WTC11 (cell line): ENCODE results near the gene OR1M1. TPM values are rescaled to one million over a fixed set of nuclear protein-coding genes. Genes with fewer than 3 reads are reported as not detected.

ENCODE experiments used
- ATAC-seq: fragments of 200-7000 bp; cut with Tn5 transposase; 2 replicates; pipeline ENCODE4 v1.10.0; 2021; ENCODE audit warnings: mild to moderate bottlenecking, moderate library complexity
- CTCF ChIA-PET: fragments of 300-600 bp; sonication (Branson Sonifier 250); formaldehyde crosslinking; loops from one replicate; lab custom pipeline; 2021; ENCODE audit warnings: antibody characterized with exemption; lab: Charles Lee
- POLR2A ChIA-PET: fragments of 350-600 bp; sonication (Branson Sonifier 250); formaldehyde crosslinking; loops from one replicate; lab custom pipeline; 2021; ENCODE audit warnings: antibody characterized with exemption; lab: Charles Lee
- DNase-seq: peaks from one replicate; pipeline ENCODE4 v3.0.0; 2021; ENCODE audit warnings: low spot score
- H3K27ac Mint-ChIP-seq: 2 replicates; pipeline ENCODE4 v1.8.0; 2021; ENCODE audit warnings: mixed read lengths
- H3K27me3 Mint-ChIP-seq: 2 replicates; pipeline ENCODE4 v1.8.0; 2021; ENCODE audit warnings: low read depth, mild to moderate bottlenecking, moderate library complexity, mixed read lengths
- H3K36me3 Mint-ChIP-seq: 2 replicates; pipeline ENCODE4 v1.8.0; 2021; ENCODE audit warnings: mixed read lengths
- H3K4me1 Mint-ChIP-seq: 2 replicates; pipeline ENCODE4 v1.8.0; 2022; ENCODE audit warnings: mixed read lengths
- H3K4me3 Mint-ChIP-seq: 2 replicates; pipeline ENCODE4 v1.8.0; 2021; ENCODE audit warnings: mild to moderate bottlenecking, moderate library complexity, mixed read lengths
- H3K9me3 Mint-ChIP-seq: 2 replicates; pipeline ENCODE4 v1.8.0; 2021; ENCODE audit warnings: mixed read lengths
- AFF4 ChIP-seq: sonication (generic); formaldehyde crosslinking; IDR thresholded peaks from 2 replicates; pipeline ENCODE4 v1.8.1; 2023; ENCODE audit warnings: mild to moderate bottlenecking, missing genetic modification reagents, borderline replicate concordance
- ARID4B ChIP-seq: sonication (generic); formaldehyde crosslinking; IDR thresholded peaks from 2 replicates; pipeline ENCODE4 v1.8.0; 2023; ENCODE audit warnings: missing genetic modification reagents, mild to moderate bottlenecking, borderline replicate concordance
- ATF1 ChIP-seq: sonication (generic); formaldehyde crosslinking; IDR thresholded peaks from 2 replicates; pipeline ENCODE4 v1.8.1; 2023; ENCODE audit warnings: mild to moderate bottlenecking, moderate library complexity, missing genetic modification reagents
- CBFB ChIP-seq: sonication (generic); formaldehyde crosslinking; IDR thresholded peaks from 2 replicates; pipeline ENCODE4 v1.8.1; 2022; ENCODE audit warnings: mild to moderate bottlenecking, low read depth, missing genetic modification reagents
- FOXJ3 ChIP-seq: sonication (generic); formaldehyde crosslinking; IDR thresholded peaks from 2 replicates; pipeline ENCODE4 v1.9.0; 2021; ENCODE audit warnings: missing genetic modification reagents, mild to moderate bottlenecking, borderline replicate concordance
- GTF2I ChIP-seq: fragments of 250-450 bp; sonication (Bioruptor Pico); conservative IDR thresholded peaks from 2 replicates; pipeline ENCODE4 v1.4.0; 2021; ENCODE audit warnings: mild to moderate bottlenecking
- IRF2 ChIP-seq: sonication (generic); formaldehyde crosslinking; IDR thresholded peaks from 2 replicates; pipeline ENCODE4 v1.8.0; 2022; ENCODE audit warnings: low read depth, missing genetic modification reagents, borderline replicate concordance
- JUN ChIP-seq: sonication (generic); formaldehyde crosslinking; IDR thresholded peaks from 2 replicates; pipeline ENCODE4 v1.8.0; 2023; ENCODE audit warnings: mild to moderate bottlenecking, missing genetic modification reagents
- MYBL2 ChIP-seq: sonication (generic); formaldehyde crosslinking; IDR thresholded peaks from 2 replicates; pipeline ENCODE4 v1.8.1; 2023; ENCODE audit warnings: mild to moderate bottlenecking, moderate library complexity, missing genetic modification reagents
- NFE2L1 ChIP-seq: sonication (generic); formaldehyde crosslinking; IDR thresholded peaks from 2 replicates; pipeline ENCODE4 v1.8.1; 2023; ENCODE audit warnings: missing genetic modification reagents
- PRRX2 ChIP-seq: fragments of 250-450 bp; sonication (Bioruptor Pico); IDR thresholded peaks from 2 replicates; pipeline ENCODE4 v1.8.0; 2021; ENCODE audit warnings: mild to moderate bottlenecking
- SMAD3 ChIP-seq: sonication (generic); formaldehyde crosslinking; IDR thresholded peaks from 2 replicates; pipeline ENCODE4 v1.8.0; 2022; ENCODE audit warnings: missing genetic modification reagents, mild to moderate bottlenecking, borderline replicate concordance
- STAT6 ChIP-seq: sonication (generic); formaldehyde crosslinking; conservative IDR thresholded peaks from 2 replicates; pipeline ENCODE4 v1.8.1; 2023; ENCODE audit warnings: mild to moderate bottlenecking, low read depth, missing genetic modification reagents, moderate library complexity
- ZNF232 ChIP-seq: sonication (generic); formaldehyde crosslinking; IDR thresholded peaks from 2 replicates; pipeline ENCODE4 v1.8.0; 2022; ENCODE audit warnings: mild to moderate bottlenecking, missing genetic modification reagents
- total RNA-seq: library from RNA; stranded (reverse); gene quantifications from 3 replicates; pipeline ENCODE4 v1.2.3, GENCODE V29; 2021
- TF ChIP-seq, protein P1 (sequence below): sonication (generic); formaldehyde crosslinking; IDR thresholded peaks from 2 replicates; pipeline ENCODE4 v1.8.0; 2022; ENCODE audit warnings: mild to moderate bottlenecking, missing genetic modification reagents
- TF ChIP-seq, protein P2 (sequence below): fragments of 250-450 bp; sonication (Bioruptor Pico); IDR thresholded peaks from 2 replicates; pipeline ENCODE4 v1.9.0; 2021; ENCODE audit warnings: moderate library complexity, mild to moderate bottlenecking, inconsistent platforms, borderline replicate concordance

The OR1M1 gene
- total RNA-seq, 1 experiment from 2014 or later, result not detected

- TF ChIP-seq NFE2L1 (no peak), ZNF232 (no peak), FOXJ3 (CRISPR knock-in tag) (no peak), PRRX2 (CRISPR knock-in tag) (no peak), JUN (CRISPR knock-in tag) (no peak), AFF4 (CRISPR knock-in tag) (no peak), CBFB (CRISPR knock-in tag) (no peak), ATF1 (CRISPR knock-in tag) (no peak), MYBL2 (no peak), SMAD3 (CRISPR knock-in tag) (no peak), ARID4B (CRISPR knock-in tag) (no peak), STAT6 (CRISPR knock-in tag) (no peak), GTF2I (no peak), IRF2 (CRISPR knock-in tag) (no peak)
- TF ChIP-seq, protein P1, sequence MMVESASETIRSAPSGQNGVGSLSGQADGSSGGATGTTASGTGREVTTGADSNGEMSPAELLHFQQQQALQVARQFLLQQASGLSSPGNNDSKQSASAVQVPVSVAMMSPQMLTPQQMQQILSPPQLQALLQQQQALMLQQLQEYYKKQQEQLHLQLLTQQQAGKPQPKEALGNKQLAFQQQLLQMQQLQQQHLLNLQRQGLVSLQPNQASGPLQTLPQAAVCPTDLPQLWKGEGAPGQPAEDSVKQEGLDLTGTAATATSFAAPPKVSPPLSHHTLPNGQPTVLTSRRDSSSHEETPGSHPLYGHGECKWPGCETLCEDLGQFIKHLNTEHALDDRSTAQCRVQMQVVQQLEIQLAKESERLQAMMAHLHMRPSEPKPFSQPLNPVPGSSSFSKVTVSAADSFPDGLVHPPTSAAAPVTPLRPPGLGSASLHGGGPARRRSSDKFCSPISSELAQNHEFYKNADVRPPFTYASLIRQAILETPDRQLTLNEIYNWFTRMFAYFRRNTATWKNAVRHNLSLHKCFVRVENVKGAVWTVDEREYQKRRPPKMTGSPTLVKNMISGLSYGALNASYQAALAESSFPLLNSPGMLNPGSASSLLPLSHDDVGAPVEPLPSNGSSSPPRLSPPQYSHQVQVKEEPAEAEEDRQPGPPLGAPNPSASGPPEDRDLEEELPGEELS (CRISPR knock-in tag), result no peak
- TF ChIP-seq, protein P2, sequence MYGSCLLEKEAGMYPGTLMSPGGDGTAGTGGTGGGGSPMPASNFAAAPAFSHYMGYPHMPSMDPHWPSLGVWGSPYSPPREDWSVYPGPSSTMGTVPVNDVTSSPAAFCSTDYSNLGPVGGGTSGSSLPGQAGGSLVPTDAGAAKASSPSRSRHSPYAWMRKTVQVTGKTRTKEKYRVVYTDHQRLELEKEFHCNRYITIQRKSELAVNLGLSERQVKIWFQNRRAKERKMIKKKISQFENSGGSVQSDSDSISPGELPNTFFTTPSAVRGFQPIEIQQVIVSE (CRISPR knock-in tag), result no peak
- TF ChIP-seq, all 79 proteins: peak for 0
- peaks cover 2% of the 10 kb centered on the region; the same call in 1 of the 2 replicates for H3K36me3 Mint-ChIP-seq
- no peaks in the 10 kb centered on the region for H3K9me3 Mint-ChIP-seq
- no peaks in the 10 kb centered on the region for H3K27me3 Mint-ChIP-seq
- peaks cover 25% of the 10 kb centered on the region for H3K4me1 Mint-ChIP-seq
- no peak overlapping the region for H3K4me3 Mint-ChIP-seq
- ChIA-PET CTCF (no interaction called here), POLR2A (no interaction called here)
- no peak overlapping the region for H3K27ac Mint-ChIP-seq
- no peak for ATAC-seq
- DNase-seq, result no peak
Measured at GRCh38 chr19:9076901-9077300, 10.0 kb upstream of the OR1M1 start.
